HG02571 (cell line): ENCODE measurements around the gene GPR141.
"Not testable (repeated sequence)": the region's sequence is repeated elsewhere in the genome, so short reads cannot be mapped to it uniquely, and the experiment has no call there.

Source experiments
- ATAC-seq: cut with Tn5 transposase; IDR thresholded peaks from one replicate; pipeline ENCODE4 v1.9.1; 2021; ENCODE audit warnings: mild to moderate bottlenecking, moderate library complexity; ENCODE audit not compliant: unreplicated experiment

The GPR141 gene

DNA sequence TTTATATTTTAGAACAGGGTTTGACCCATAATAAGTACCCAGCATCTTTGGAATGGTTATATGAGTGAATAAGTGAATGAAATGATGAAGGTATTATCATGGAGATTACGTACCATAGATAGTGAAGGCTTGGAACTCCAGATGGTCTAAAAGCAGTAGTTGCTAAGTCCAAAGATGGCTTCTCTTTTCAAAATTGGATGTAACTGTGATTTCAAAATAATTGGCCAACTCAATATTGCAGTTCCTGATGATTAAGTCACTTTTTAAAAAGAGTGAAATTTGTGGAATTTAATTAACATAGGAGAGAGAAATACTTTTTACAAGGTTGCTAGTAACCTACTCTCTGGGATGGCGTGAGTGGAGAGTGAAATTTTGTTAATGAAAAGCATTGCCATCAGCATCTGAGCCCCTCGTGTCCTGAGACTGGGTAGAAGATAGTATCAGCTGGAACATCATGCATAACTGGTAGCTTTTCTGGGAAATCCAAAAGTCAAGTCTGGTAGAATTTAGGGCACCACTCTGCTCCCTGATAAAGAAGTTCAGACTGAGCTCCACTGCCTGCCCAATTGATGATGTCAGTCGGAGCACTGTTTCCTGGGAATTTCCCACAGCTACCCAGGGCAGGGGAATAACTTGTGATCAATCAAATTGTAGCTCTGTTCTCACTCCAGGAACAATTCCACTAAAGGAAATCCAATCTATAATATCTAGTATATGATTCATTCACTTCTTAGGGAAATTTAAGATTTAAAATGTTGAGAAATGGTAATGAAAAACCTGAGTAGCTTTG, 3.2 kb downstream of the GPR141 start:
- no peak for ATAC-seq

GRCh38 chr7:37690206-37690605, 6.6 kb downstream of the GPR141 start:
- no peak for ATAC-seq

- no peak for ATAC-seq
These were observed 10.9 kb downstream of the GPR141 start for GRCh38 chr7:37694208-37695094.

DNA sequence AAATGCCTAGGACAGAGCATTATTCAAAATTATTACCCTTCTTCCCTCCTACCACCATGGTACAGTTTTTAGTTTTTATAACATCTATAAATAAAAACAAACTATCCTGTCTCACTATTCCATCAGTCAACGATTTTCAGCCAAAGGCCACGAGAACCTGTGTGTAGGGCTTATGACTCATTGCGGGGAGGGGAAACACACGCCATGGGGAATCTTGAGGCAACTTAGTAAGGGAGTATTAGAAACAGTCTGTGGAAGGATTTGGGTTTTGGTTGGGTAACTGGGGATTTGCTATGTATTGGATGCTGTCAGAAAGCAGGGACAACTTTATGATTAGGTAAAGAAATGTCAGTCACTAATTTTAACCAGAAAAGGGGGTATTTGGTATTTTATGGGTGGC, 14.7 kb downstream of the GPR141 start:
- no peak for ATAC-seq

GRCh38 chr7:37698782-37699181, 15.2 kb downstream of the GPR141 start:
- ATAC-seq: no peak

GRCh38 chr7:37701769-37702168, 18.2 kb downstream of the GPR141 start:
- no peak for ATAC-seq

DNA sequence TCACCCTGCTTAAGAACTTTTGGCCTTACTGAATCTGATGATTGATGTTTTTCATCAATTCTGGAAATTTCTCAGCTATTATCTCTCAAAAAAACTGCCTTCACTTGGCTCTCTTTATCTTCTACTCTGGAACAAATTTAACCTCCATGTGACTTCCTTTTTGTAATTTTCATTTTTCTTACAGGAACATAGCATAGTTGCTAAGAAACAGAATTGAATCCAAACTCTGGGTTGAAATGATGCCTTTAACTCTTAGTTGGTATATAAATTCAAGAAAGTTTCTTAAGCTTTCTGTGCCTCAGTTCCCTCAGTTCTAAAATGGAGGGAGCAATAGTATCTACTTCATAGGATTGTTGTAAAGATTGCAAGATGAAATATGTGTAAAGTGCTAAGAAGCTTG, 19.8 kb downstream of the GPR141 start:
- no peak for ATAC-seq

DNA sequence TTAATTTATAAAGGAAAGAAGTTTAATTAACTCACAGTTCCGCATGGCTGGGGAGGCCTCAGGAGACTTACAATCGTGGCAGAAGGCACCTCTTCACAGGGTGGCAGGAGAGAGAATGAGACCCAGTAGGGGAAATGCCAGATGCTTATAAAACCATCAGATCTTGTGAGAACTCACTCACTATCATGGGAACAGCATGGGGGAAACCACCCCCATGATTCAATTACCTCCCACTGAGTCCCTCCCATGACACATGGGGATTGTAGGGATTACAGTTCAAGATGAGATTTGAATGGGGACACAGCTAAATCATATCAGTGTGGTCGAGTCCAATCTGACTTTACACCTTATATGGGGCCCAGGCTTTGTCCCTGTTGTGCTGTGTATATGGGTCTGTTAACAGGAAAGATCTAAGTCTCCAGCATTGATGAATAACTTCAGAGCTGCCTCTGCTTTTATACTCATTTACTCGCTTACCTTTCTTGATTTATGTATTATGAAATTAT, 20.8 kb downstream of the GPR141 start:
- ATAC-seq: not testable (repeated sequence)

DNA sequence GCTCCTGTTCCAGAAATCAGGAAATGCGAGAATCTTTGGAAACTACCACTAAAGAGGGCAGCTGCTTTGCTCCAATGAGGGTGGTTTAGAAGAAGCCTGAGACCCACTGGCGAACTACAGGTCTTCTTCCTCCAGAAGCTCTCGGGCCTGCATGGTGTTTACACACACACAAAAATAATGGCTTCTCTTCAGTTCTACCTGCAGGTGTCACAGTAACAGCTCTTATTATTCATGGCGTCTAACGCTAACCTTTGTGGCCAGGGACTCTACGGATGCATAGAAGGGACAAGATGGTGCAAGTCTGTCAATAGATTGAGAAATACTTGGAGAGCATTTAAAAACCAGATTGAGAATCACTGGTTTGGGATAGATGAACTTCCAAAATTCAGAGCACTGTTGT, 22.4 kb downstream of the GPR141 start:
- no peak for ATAC-seq

DNA sequence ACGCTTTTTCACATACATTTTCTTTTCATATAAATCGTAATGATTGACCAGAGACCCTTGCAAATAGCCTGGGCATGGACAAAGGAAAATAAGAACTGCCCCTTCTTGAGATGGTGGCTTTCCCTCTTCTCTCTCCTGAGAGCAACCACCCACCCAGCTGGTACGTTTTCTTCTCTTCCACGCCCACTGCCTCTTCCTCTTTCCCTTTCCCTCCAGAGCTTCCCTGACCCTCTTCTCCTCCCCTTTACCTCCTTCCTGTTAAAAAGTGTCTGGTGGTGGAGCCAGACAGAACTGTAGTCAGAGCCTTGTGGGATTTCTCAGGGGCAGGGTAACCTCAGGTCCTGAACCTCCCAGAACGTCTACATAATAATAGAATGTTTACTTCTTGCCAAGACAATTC, 23.2 kb downstream of the GPR141 start:
- ATAC-seq: no peak

GRCh38 chr7:37707754-37708485, 24.4 kb downstream of the GPR141 start:
- no peak for ATAC-seq

DNA sequence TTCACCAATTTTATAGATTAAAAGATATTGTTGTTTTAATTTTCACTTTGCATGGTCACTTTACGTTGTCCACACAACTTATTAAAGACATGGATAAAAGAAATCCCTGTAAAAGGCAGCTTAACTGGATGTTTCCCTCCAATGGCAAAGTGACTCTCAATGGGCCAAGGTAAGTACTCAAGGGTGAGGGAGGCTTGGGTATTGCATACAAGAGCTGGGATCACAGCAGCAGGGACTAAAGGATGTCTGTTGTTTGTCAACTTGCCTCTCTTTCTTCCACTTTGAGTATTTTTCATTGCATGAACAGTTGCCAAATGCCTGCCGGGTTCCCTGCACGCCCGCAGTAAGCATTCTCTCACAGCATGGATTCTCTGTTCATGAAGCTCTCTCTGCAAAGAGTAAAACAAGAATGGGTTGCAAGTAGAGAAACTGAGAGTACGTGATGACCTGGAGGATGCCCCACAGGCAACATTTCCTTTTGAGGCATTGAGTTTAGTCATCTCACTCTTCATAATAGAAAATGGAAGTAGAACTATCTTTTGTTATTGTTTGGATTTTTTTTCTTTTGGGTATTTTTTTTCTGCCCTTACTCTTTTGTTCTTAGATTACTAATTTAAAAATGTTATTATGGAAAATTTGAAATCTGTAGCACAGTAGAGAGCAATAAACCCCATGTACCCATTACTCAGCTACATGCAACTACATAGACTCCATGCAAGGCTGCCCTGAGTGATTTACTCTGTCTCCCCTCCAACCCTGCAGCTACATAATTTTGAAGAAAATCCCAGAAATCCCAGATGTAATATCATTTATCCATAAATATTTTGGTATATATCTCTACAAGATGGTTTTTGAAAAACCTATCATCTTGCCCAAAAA, 26.3 kb downstream of the GPR141 start:
- ATAC-seq: peak; percentile 96

GRCh38 chr7:37713613-37714012, 30.0 kb downstream of the GPR141 start:
- ATAC-seq: no peak

DNA sequence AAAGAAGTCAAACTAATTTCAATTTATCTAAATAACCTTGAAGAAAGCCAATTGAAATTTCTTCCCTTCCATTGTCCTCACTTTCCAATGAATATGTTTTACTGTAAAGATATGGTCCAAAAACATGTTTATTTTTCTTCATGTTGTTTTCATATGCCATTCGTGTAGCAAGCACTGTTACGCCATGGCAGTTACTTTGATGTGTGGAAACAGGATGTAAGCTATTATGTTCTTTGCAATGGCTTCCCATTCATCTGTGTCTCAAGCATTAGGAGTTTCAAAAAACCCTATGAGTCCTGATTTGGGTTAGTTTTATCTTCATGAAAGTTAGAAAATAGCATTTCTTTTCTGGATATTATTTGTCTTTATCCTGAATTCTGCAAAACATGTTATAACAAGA, 31.0 kb downstream of the GPR141 start:
- ATAC-seq: no peak

GRCh38 chr7:37718585-37718984, 35.0 kb downstream of the GPR141 start:
- peak; percentile 37 for ATAC-seq

- ATAC-seq: peak; percentile 91
These were observed 35.5 kb downstream of the GPR141 start for GRCh38 chr7:37719077-37719476.

DNA sequence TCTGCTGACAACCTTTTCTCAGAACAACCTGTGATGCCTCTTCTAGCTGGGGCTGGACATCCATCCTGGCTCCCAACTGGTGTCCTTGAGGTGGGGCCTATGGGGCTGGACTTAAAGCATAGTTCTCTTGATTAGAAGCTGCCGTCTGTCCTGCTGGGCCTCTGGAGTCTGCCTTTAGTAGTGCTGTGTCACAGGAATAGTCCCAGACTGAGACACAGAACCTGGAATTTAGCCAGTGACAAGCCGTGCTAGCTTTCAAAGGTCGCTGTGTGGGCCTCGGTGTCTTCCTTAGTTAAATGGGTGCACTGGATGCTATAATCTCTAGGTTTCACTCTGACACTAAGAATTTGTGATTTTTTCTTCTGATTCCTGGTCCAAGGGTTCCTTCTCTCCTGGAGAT, 41.2 kb downstream of the GPR141 start:
- no peak for ATAC-seq

DNA sequence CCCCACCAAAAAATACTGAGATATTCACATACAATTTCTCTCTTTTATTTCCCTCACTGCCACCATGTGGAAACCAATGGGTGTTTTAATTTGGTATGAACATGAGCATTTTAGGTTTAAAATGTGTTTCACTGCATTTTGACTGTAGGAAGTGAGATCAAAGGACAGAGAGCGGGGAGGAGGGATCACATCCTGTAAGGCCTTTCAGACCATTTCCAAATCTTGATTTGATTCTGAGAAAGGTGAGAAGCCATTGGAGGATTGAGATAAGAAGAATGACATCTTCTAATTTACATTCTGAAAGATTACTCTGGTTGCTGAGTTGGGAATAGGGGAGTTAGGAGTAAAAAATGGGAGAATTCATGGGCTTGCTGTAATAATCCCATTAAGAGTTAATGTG, 42.5 kb downstream of the GPR141 start:
- ATAC-seq: no peak

DNA sequence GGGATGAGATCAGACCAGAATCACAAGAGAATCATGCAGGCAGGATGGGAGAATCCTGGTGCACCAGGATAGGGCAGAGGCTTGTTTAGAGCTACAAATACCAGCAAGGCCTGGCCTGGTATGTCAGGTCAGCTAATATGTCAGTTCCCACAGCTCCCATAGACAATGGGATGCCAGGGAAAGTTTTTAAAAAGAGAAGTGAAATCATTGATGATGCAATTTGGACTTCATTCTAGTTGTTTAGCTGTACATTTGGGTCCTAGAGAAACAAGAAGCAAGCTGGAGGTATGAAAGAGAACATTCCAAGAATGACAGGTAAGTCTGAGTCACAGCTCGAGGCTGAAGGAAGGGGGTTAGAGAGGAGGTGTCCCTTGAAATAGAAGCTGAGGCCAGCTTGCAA, 45.2 kb downstream of the GPR141 start:
- ATAC-seq: peak; percentile 64

DNA sequence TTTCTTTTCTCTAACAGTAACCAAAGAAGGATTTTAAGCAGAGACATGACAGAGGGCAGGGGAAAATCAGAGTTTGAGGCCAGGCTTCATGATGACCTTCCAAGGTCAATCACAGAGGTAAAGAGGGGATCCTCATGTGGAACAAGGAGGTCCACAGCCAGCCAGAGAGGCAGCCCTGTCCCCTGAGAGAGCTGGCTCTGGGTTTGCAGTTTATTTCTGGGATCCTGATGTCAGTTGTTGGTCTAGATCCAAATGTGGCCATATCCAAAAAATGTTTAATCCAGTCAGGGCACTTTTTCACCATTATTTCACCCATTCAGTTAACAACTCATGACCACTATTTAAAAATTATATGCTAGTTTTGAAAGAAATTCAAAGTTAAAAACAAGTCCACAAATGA, 45.6 kb downstream of the GPR141 start:
- ATAC-seq: no peak
